OCI-LY3 (cell line): Measurements from ENCODE around the gene LTBP1.
A peak's percentile ranks its signal among the peaks of the same experiment; 100 is the strongest.

Experiments
- H2AFZ ChIP-seq: fragments of 200-600, 300-600 bp; shearing (Covaris generic); 2 replicates; pipeline ENCODE4 v1.6.0; 2014; ENCODE audit warnings: antibody characterized with exemption, low read depth, low read length
- H3K27ac ChIP-seq: fragments of 200-600, 300-600 bp; sonication (generic); 2 replicates; pipeline ENCODE4 v1.5.1; 2014; ENCODE audit warnings: mild to moderate bottlenecking, low read length, moderate library complexity, mixed read lengths
- H3K27me3 ChIP-seq: fragments of 200-600, 300-600 bp; sonication (generic); 2 replicates; pipeline ENCODE4 v1.6.1; 2014; ENCODE audit warnings: low read depth, low read length, mixed read lengths
- H3K36me3 ChIP-seq: fragments of 200-600, 300-600 bp; sonication (generic); replicated peaks from 2 replicates; pipeline ENCODE3; 2014; ENCODE audit warnings: low read depth, low read length, mixed read lengths
- H3K4me1 ChIP-seq: fragments of 300-600, 200-600 bp; sonication (generic); 2 replicates; pipeline ENCODE4 v1.6.1; 2014; ENCODE audit warnings: low read length, mixed read lengths
- H3K4me2 ChIP-seq: fragments of 200-600, 300-600 bp; sonication (generic); 2 replicates; pipeline ENCODE4 v1.6.1; 2014; ENCODE audit warnings: low read length, mixed read lengths
- H3K4me3 ChIP-seq: fragments of 300-600, 200-600 bp; sonication (generic); 2 replicates; pipeline ENCODE4 v1.5.1; 2014; ENCODE audit warnings: antibody characterized with exemption, mild to moderate bottlenecking, low read length, moderate library complexity
- H3K79me2 ChIP-seq: fragments of 300-600, 200-600 bp; shearing (Covaris generic); 2 replicates; pipeline ENCODE4 v1.6.1; 2014; ENCODE audit warnings: mild to moderate bottlenecking, low read length, mixed read lengths
- H3K9ac ChIP-seq: fragments of 300-600, 200-600 bp; shearing (Covaris generic); 2 replicates; pipeline ENCODE4 v1.6.0; 2014; ENCODE audit warnings: mild to moderate bottlenecking, low read length, moderate library complexity
- H3K9me3 ChIP-seq: fragments of 200-600, 300-600 bp; shearing (Covaris generic); 2 replicates; pipeline ENCODE4 v1.6.1; 2014; ENCODE audit warnings: low read length, mixed read lengths; ENCODE audit not compliant: insufficient read depth
- H4K20me1 ChIP-seq: fragments of 200-600, 300-600 bp; sonication (generic); 2 replicates; pipeline ENCODE4 v1.6.1; 2016; ENCODE audit warnings: low read length, mixed read lengths; ENCODE audit not compliant: insufficient read depth
- CTCF ChIP-seq: fragments of 200-600, 300-600 bp; sonication (generic); IDR thresholded peaks from 2 replicates; pipeline ENCODE4 v1.5.1; 2014; ENCODE audit warnings: antibody characterized with exemption, low read length, low read depth
- EZH2phosphoT487 ChIP-seq: fragments of 200-600 bp; shearing (Covaris generic); IDR thresholded peaks from 2 replicates; pipeline ENCODE4 v1.6.1; 2018; ENCODE audit warnings: antibody characterized with exemption, mixed run types, low read depth

The LTBP1 gene

GRCh38 chr2:32947076-32947483 lies 327 bp downstream of the LTBP1 start:
- Histone ChIP-seq H3K36me3 (no peaks in the 10 kb centered on the region), H2AFZ (peak overlapping the region; percentile 50), H3K9me3 (no peaks in the 10 kb centered on the region), H3K27ac (peak overlapping the region; percentile 22), H3K27me3 (peaks cover 15% of the 10 kb centered on the region), H3K9ac (peak overlapping the region; percentile 76), H3K4me3 (peak overlapping the region; percentile 93), H4K20me1 (0 out of 2 replicates have a peak, but pooled peaks cover 2% of the 10 kb centered on the region), H3K4me2 (peak overlapping the region; percentile 93), H3K79me2 (no peaks in the 10 kb centered on the region), H3K4me1 (peaks cover 20% of the 10 kb centered on the region)
- TF ChIP-seq EZH2phosphoT487 (no peak), CTCF (no peak)

GRCh38 chr2:32947484-32948143 lies 861 bp downstream of the LTBP1 start:
- Histone ChIP-seq H3K9ac (peak overlapping the region; percentile 76), H3K4me2 (peak overlapping the region; percentile 93), H3K4me1 (peaks cover 22% of the 10 kb centered on the region), H4K20me1 (0 out of 2 replicates have a peak, but pooled peaks cover 6% of the 10 kb centered on the region), H3K27ac (no peak overlapping the region), H3K9me3 (no peaks in the 10 kb centered on the region), H3K27me3 (peaks cover 21% of the 10 kb centered on the region), H3K4me3 (peak overlapping the region; percentile 93), H3K36me3 (no peaks in the 10 kb centered on the region), H2AFZ (peak overlapping the region; percentile 50; the same call in 1 of the 2 replicates), H3K79me2 (no peaks in the 10 kb centered on the region)
- TF ChIP-seq CTCF (no peak), EZH2phosphoT487 (no peak)

- Histone ChIP-seq H3K27ac (no peak overlapping the region), H3K4me2 (peak overlapping the region; percentile 93), H3K4me1 (peaks cover 22% of the 10 kb centered on the region), H3K27me3 (peaks cover 21% of the 10 kb centered on the region), H3K9me3 (no peaks in the 10 kb centered on the region), H4K20me1 (0 out of 2 replicates have a peak, but pooled peaks cover 6% of the 10 kb centered on the region), H2AFZ (no peak overlapping the region), H3K36me3 (no peaks in the 10 kb centered on the region), H3K79me2 (no peaks in the 10 kb centered on the region), H3K4me3 (peak overlapping the region; percentile 93), H3K9ac (peak overlapping the region; percentile 76; the same call in 1 of the 2 replicates)
- TF ChIP-seq EZH2phosphoT487: no peak
- no peak for TF ChIP-seq CTCF
Observed at GRCh38 chr2:32948266-32948665, 1.5 kb downstream of the LTBP1 start.

- Histone ChIP-seq H3K9ac (no peak overlapping the region), H3K4me2 (no peak overlapping the region), H3K9me3 (no peaks in the 10 kb centered on the region), H3K27me3 (peaks cover 21% of the 10 kb centered on the region), H3K79me2 (no peaks in the 10 kb centered on the region), H2AFZ (no peak overlapping the region), H4K20me1 (0 out of 2 replicates have a peak, but pooled peaks cover 6% of the 10 kb centered on the region), H3K4me1 (peaks cover 22% of the 10 kb centered on the region), H3K4me3 (no peak overlapping the region), H3K36me3 (no peaks in the 10 kb centered on the region), H3K27ac (no peak overlapping the region)
- TF ChIP-seq EZH2phosphoT487 (no peak), CTCF (no peak)
Observed at GRCh38 chr2:32949260-32949659, 2.5 kb downstream of the LTBP1 start.
